Measurements from ENCODE around the gene MDM4.
"Not testable (repeated sequence)": the region's sequence is repeated elsewhere in the genome, so short reads cannot be mapped to it uniquely, and the experiment has no call there.

MDM4 gene

DNA sequence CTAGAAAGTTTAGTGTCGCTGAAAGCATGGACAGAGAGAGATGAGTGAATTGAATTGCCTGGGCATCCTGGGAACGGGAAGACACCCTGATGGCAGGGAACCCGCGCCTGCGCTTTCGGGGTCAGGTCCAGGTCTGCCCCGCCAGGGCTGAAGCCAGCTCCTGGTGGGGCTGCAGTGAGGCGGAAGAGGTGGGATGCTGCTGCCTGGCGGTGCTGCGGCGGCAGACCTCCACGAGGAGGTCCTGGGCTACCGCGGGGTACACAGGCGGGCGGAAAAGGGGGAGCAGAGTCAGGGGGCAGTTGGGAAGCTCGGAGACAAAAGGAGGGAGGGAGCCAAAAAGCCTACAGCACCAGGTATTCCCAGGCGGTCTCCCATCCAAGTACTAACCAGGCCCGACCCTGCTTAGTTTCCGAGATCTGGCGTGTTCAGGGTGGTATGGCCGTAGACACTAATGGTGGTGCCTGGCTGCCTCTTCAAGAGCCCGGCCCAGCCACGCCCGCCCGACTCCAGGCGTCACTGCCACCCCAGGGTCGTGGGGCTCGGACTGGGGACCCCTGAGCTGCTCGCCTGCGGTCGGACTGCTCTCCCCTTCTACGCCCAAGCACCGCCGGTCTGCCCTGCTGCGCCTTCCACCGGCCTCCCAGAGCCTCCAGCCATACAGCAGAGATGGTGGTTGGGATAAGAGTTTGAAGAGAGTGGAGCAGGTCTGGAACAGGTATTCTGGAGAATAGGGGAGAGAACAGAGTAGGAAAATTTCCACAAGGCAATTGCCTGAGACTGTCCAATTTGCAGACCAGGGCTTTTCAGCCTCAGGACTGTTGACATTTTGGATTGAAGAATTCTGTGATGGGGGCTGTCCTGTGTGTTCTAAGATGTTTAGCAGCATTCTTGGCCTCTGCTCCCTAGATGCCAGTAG lies 46.1 kb downstream of the MDM4 start:
- no peak for DNase-seq (ENCODE audit: low spot score)

DNA sequence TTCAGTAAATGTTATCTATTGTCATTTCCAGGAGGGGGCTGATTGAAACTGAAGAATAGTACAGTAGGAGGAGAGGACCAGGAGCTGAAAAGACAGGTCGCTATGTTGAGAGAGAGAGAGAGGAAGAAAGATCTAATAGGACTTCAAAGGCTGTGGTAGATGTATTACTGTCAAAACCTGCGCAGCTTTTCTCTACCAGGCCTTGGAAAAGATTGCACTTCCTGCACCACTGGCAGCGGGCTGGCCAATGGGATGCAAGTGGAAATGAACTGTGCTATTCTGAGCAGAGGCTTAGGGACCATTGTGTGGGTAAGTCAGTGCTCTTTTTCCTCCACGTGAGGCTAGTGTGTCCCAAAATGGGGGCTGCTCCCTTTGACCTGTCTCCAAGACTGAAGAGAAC lies 47.1 kb downstream of the MDM4 start:
- no peak for DNase-seq (ENCODE audit: low spot score)

GRCh38 chr1:204563780-204564179 lies 47.6 kb downstream of the MDM4 start:
- DNase-seq (ENCODE audit: low spot score): no peak

DNA sequence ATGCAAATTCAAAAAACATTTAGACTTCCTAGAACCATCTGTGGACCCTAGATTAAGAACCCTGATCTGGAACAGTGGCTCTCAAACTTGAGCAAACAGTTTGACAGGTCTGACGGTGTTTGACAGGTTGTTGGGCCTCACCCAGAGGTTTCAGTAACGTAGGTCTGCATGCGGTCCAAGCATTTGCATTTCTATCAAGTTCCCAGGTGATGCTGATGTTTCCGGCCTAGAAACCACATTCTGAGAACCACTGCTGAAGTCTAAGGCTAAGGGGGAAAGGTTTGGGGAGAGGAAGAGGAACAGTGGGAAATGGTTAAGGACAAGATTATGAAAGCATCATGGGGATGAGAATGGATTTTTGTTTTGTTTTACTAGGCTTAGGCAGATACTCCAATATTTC lies 48.6 kb downstream of the MDM4 start:
- DNase-seq (ENCODE audit: low spot score): no peak

- DNase-seq (ENCODE audit: low spot score): peak; percentile 68
These were observed 49.7 kb downstream of the MDM4 start for GRCh38 chr1:204565617-204566582.

- DNase-seq (ENCODE audit: low spot score): no peak
These were observed 50.4 kb downstream of the MDM4 start for GRCh38 chr1:204566583-204566955.

DNA sequence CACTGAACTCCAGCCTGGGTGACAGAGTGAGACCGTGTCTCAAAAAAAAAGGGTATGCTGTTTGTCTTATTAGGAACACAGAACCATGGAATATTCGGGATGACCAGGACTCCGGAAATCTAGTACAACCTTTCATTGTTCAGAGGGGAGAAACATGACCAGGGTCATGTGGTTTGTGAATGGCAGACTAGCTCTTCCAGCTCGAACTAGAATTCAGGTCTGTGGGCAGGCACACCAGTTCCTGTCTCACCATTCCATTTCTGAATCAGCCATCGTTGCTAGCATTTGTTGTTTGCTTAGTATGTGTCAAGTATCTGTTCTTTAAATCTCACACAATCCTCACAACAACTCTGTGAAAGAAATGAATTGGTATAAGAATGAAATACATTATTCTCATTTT lies 50.9 kb downstream of the MDM4 start:
- no peak for DNase-seq (ENCODE audit: low spot score)

DNA sequence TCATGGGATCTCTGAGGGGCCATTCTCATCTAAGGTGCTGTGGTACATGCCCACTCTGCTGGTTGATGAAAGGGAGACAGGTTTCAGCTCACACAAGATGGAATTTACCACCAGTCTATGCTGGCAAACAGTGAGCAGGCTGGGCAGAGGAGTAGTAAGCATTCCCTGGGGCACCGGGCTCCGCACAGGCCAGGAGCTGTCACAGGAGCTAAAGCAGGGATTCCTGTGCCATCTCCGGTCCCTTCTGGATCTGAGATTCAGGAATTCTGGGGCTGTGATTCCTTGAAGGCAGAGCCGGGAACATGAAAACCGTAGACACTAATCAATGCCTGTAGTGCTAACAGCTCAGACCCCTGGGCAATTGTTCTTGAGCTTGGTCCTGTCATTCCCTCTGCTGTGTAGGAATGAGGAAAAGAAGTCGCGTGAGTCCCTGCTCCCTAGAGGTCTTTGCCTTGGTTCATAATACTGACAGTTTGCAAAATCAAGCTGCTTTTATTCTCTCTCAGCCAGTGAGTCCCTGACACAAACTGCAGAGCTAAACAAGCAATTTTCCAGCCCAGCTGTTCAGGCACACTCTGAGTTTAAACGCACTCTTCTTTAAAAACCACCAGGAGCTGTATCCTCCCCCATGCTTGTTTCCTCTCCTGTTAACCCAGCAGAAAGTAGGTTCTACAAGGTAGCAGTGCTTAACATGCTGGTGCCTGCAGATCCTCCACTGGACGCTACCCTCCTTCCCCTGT lies 52.5 kb downstream of the MDM4 start:
- no peak for DNase-seq (ENCODE audit: low spot score)

- no peak for DNase-seq (ENCODE audit: low spot score)
These were observed 53.3 kb downstream of the MDM4 start for GRCh38 chr1:204569478-204569877.

GRCh38 chr1:204570021-204570420 lies 53.8 kb downstream of the MDM4 start:
- DNase-seq (ENCODE audit: low spot score): not testable (repeated sequence)

DNA sequence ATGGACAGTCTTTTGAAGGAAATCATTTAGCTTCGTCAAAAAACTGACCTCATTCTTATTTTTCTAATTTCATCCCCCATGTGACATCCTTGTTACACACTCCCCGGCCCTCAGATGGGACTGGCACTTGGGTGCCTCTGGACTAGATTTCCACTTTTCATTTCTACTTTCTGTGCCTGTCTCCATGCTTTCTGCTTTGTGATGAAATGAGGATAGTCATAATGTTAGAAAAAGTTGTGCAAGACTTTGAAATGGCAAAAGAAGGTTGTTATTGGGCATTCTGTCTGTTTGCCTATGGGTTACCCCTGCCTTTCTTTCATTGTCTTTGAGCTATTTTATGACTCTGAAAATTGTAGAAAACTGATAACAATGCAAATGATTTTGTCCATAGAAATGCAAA lies 54.9 kb downstream of the MDM4 start:
- no peak for DNase-seq (ENCODE audit: low spot score)

DNA sequence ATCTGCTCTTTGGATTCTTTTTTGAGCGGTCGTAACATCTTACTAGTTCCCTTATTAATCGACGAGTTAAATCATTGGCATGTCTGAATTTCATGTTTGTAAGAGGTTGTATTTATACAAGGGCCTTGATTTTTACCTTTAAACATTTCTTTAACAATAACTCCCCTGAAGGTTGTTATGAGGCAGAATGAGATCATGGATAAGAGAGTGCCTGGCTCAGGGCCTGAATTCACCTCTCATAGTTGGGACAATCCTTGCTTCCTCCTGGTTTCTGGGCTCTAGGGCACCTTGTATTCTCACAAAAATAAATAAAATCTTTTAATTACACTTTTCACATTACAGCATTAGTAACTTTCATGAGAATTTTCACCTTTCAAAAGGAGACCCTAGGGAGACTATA lies 55.4 kb downstream of the MDM4 start:
- DNase-seq (ENCODE audit: low spot score): no peak

- peak; percentile 38 for DNase-seq (ENCODE audit: low spot score)
These were observed 57.0 kb downstream of the MDM4 start for GRCh38 chr1:204572923-204573922.

GRCh38 chr1:204574016-204574864 lies 58.0 kb downstream of the MDM4 start:
- DNase-seq (ENCODE audit: low spot score): no peak

- no peak for DNase-seq (ENCODE audit: low spot score)
These were observed 58.6 kb downstream of the MDM4 start for GRCh38 chr1:204574865-204575163.

DNA sequence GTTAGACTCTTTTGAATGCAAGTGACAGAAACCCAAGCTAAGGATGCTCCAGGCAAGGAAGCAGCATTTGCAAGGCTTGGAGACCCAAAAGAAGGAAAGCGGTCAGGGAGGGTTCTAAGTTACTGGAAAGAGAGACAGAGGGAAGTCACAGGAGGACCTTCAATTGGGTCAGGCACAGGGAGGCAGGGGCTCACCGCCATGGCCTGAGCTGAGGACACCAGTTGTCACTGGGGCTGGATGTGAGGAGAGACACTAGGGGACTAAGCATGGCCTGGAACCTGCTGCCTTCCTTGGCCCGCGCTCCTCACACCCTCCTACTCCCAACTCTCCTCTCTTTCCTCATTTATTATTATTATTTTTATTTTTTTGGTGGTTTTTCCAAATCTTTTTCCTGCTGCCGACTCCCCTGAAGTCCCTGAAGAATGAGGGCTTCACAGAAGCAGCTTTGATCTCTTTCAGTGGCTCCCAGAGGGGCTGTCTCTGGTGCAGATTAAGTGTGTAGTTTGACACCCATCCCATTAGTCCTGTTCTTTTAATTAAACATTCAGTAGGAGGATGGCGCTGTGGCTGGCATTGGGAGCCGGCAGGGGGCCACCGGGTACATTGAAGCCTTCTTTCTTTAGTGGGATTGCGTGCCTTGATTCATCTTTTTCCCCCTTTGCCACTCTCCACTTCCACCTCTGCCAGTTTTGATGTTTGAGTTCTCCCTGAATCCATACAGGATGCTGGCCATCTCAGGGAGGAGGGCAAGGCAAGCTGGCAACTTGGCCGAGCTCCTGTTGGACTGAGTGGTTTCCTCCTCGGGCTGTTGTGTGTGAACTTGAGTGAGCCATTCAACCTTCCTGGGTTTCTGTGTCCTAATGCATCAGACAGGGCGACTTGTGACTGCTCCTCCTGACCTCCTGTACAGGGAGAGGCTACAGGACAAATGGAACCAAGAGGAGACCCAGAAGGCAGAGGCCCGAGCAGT lies 59.3 kb downstream of the MDM4 start:
- no peak for DNase-seq (ENCODE audit: low spot score)

GRCh38 chr1:204576422-204576821 lies 60.2 kb downstream of the MDM4 start:
- no peak for DNase-seq (ENCODE audit: low spot score)

GRCh38 chr1:204577794-204578478 lies 61.7 kb downstream of the MDM4 start:
- no peak for DNase-seq (ENCODE audit: low spot score)

Measured in kidney capillary endothelial cell (primary cell).